HepG2 (cell line): ENCODE data around the gene TTC1. TPM values are rescaled to one million over a fixed set of nuclear protein-coding genes. Genes with fewer than 3 reads are reported as not detected.

Experiments
- ATAC-seq: fragments of 200-7000 bp; cut with Tn5 transposase; 3 replicates; pipeline ENCODE4 v1.9.1; 2020; ENCODE audit warnings: mild to moderate bottlenecking, moderate library complexity
- BruUV-seq: library from RNA; stranded (reverse); fragments of 400-500 nt; replicated peaks from 2 replicates; lab custom pipeline; 2021; lab: Mats Ljungman, UMichigan
- CTCF ChIA-PET: fragments of 300-600 bp; formaldehyde crosslinking; extraction: SDS; loops from one replicate; lab custom pipeline; 2021; ENCODE audit warnings: low total read pairs, inconsistent platforms, low intra/inter-chr PET ratio; lab: Yijun Ruan, JAX
- POLR2A ChIA-PET: fragments of 350-600 bp; sonication (Branson Sonifier 250); formaldehyde crosslinking; loops from one replicate; lab custom pipeline; 2020; ENCODE audit warnings: antibody characterized with exemption, inconsistent platforms; lab: Yijun Ruan, JAX
- DNase-seq: peaks from one replicate; pipeline ENCODE4 v3.0.0-alpha.2; 2015; ENCODE audit warnings: low spot score
- FAIRE-seq: peaks from 3 replicates; lab custom pipeline; 2011; peaks lifted over from hg19 to GRCh38; lab: Jason Lieb, UNC
- H2AFZ ChIP-seq: one replicate; pipeline ENCODE4 v1.6.1; 2011; ENCODE audit warnings: low read length, inconsistent platforms
- H3K27ac ChIP-seq: fragments of 300-600 bp; 3 replicates; pipeline ENCODE4 v1.8.0; 2011; ENCODE audit warnings: mixed run types, mild to moderate bottlenecking, mixed read lengths, low read length, inconsistent platforms; ENCODE audit not compliant: insufficient read depth; ENCODE audit errors: extremely low read length
- H3K27me3 ChIP-seq, 2 experiments: fragments of 200-600 bp in 1 of 2; 2 replicates in 1 of 2; 3 replicates in 1 of 2; pipeline versions ENCODE4 v1.6.0 to v1.8.0; 2011; ENCODE audit warnings: low read length in 2 of 2, mild to moderate bottlenecking in 2 of 2, moderate library complexity in 2 of 2, inconsistent platforms in 1 of 2; ENCODE audit not compliant: insufficient read depth in 2 of 2, control insufficient read depth in 1 of 2
- H3K36me3 ChIP-seq, 2 experiments: fragments of 200-600 bp in 1 of 2; replicated peaks in 1 of 2; 2 replicates in 1 of 2; 3 replicates in 1 of 2; pipeline versions ENCODE4 v1.5.1 to v1.8.0; 2011; ENCODE audit warnings: low read length in 2 of 2, inconsistent platforms in 1 of 2; ENCODE audit not compliant: insufficient read depth in 2 of 2, control insufficient read depth in 1 of 2
- H3K4me1 ChIP-seq: 2 replicates; pipeline ENCODE4 v1.5.1; 2012; ENCODE audit warnings: low read length, inconsistent platforms; ENCODE audit not compliant: insufficient read depth
- H3K4me2 ChIP-seq: 2 replicates; pipeline ENCODE4 v1.6.0; 2011; ENCODE audit warnings: low read depth, low read length, inconsistent platforms
- H3K4me3 ChIP-seq, 3 experiments: fragments of 200-600 bp in 1 of 3; sonication (generic), shearing (Covaris generic) in 1 of 3; replicated peaks in 1 of 3; 2 replicates each; pipeline ENCODE4 v1.5.1; 2011 to 2016; ENCODE audit warnings: low read length in 3 of 3, inconsistent platforms in 2 of 3, low read depth in 2 of 3, mild to moderate bottlenecking in 2 of 3, control low read depth in 1 of 3, mixed read lengths in 1 of 3; ENCODE audit not compliant: insufficient read depth in 1 of 3
- H3K79me2 ChIP-seq: one replicate; pipeline ENCODE4 v1.6.1; 2011; ENCODE audit warnings: low read length, inconsistent platforms; ENCODE audit not compliant: insufficient read depth
- H3K9ac ChIP-seq: 2 replicates; pipeline ENCODE4 v1.6.0; 2011; ENCODE audit warnings: mild to moderate bottlenecking, low read depth, low read length, inconsistent platforms; ENCODE audit not compliant: insufficient read depth
- H3K9me3 ChIP-seq: 2 replicates; pipeline ENCODE4 v1.5.1; 2012; ENCODE audit warnings: mild to moderate bottlenecking, low read length
- H4K20me1 ChIP-seq: 2 replicates; pipeline ENCODE4 v1.6.0; 2011; ENCODE audit warnings: inconsistent platforms, mild to moderate bottlenecking, low read length, moderate library complexity; ENCODE audit not compliant: insufficient read depth
- FOXA1 ChIP-seq, 2 experiments: fragments of 450-650 bp in 1 of 2; sonication (generic) in 1 of 2; formaldehyde crosslinking in 1 of 2; IDR thresholded peaks; 2 replicates each; pipeline versions ENCODE4 v1.4.0 to v1.6.1; 2016 to 2020; ENCODE audit warnings: missing genetic modification reagents in 1 of 2
- HOXA9 ChIP-seq: sonication (generic); formaldehyde crosslinking; IDR thresholded peaks from 2 replicates; pipeline ENCODE4 v1.8.1; 2022; ENCODE audit warnings: missing genetic modification reagents, mild to moderate bottlenecking, moderate library complexity, borderline replicate concordance
- JUN ChIP-seq: sonication (generic); formaldehyde crosslinking; IDR thresholded peaks from 2 replicates; pipeline ENCODE4 v1.4.0; 2020; ENCODE audit warnings: mild to moderate bottlenecking, missing genetic modification reagents
- ZNF7 ChIP-seq: IDR thresholded peaks from 2 replicates; pipeline ENCODE4 v1.6.1; 2016; ENCODE audit warnings: missing biosample characterization, missing genetic modification reagents
- ZNF737 ChIP-seq: sonication (generic); formaldehyde crosslinking; IDR thresholded peaks from 2 replicates; pipeline ENCODE4 v1.5.0; 2020; ENCODE audit warnings: missing genetic modification reagents, mild to moderate bottlenecking, borderline replicate concordance
- ZSCAN20 ChIP-seq: sonication (generic); formaldehyde crosslinking; IDR thresholded peaks from 2 replicates; pipeline ENCODE4 v1.4.0; 2020; ENCODE audit warnings: missing genetic modification reagents, mild to moderate bottlenecking, borderline replicate concordance
- ZSCAN31 ChIP-seq: sonication (generic); formaldehyde crosslinking; IDR thresholded peaks from 2 replicates; pipeline ENCODE4 v1.5.0; 2020; ENCODE audit warnings: low read depth, mild to moderate bottlenecking, missing genetic modification reagents
- WGBS: methylation state at CpG from one replicate; pipeline ENCODE4 v1.1.6; 2017; ENCODE audit warnings: low lambda C conversion rate; 5-methylcytosine and 5-hydroxymethylcytosine counted together
- in situ Hi-C: cut with HindIII; loops from 2 replicates; pipeline ENCODE4 v1.10.0; 2017; ENCODE audit warnings: low pct_unique_long_range_greater_than_20kb; ENCODE audit not compliant: extremely low pct_ligation_motif_present
- intact Hi-C: fragments of 100-400 bp; cut with micrococcal nuclease; formaldehyde crosslinking; loops from one replicate; pipeline ENCODE4 v1.10.0; 2022; ENCODE audit not compliant: unreplicated experiment
- polyA plus RNA-seq, 8 experiments: library from polyadenylated mRNA; depleted of rRNA in 3 of 8; stranded (reverse) in 7 of 8; unstranded in 1 of 8; fragments of >200 nt; fragmentation: Illumina TruSeq in 4 of 8; extraction: Trizol in 4 of 8; gene quantifications; 2 replicates each; pipeline versions ENCODE4 v1.2.1 to v1.2.3, GENCODE V29; 2011 to 2016; ENCODE audit warnings: low read depth in 4 of 8, missing spikeins in 1 of 8, mixed read lengths in 1 of 8; ENCODE audit not compliant: insufficient read depth in 1 of 8
- total RNA-seq, 5 experiments: library from RNA; depleted of rRNA; stranded (reverse); fragments of >200 nt; fragmentation: Illumina TruSeq; extraction: Trizol; gene quantifications; 2 replicates each; pipeline ENCODE4 v1.2.3, GENCODE V29; 2016; ENCODE audit warnings: low read depth in 1 of 5
- TF ChIP-seq, protein P1 (sequence below): sonication (generic); formaldehyde crosslinking; IDR thresholded peaks from 2 replicates; pipeline ENCODE4 v1.8.0; 2022; ENCODE audit warnings: missing genetic modification reagents, mild to moderate bottlenecking, borderline replicate concordance
- TF ChIP-seq, protein P2 (sequence below): sonication (generic); formaldehyde crosslinking; IDR thresholded peaks from 2 replicates; pipeline ENCODE4 v1.5.0; 2020; ENCODE audit warnings: mild to moderate bottlenecking, low read depth, missing genetic modification reagents, borderline replicate concordance
- TF ChIP-seq, protein P3 (sequence below): sonication (generic); formaldehyde crosslinking; IDR thresholded peaks from 2 replicates; pipeline ENCODE4 v1.4.0; 2020; ENCODE audit warnings: mild to moderate bottlenecking, missing genetic modification reagents
- TF ChIP-seq, protein P4 (sequence below): IDR thresholded peaks from 2 replicates; pipeline ENCODE4 v1.6.1; 2012; ENCODE audit warnings: inconsistent platforms
- TF ChIP-seq, protein P5 (sequence below): sonication (generic); formaldehyde crosslinking; IDR thresholded peaks from 2 replicates; pipeline ENCODE4 v1.4.0; 2020; ENCODE audit warnings: missing genetic modification reagents, low read depth, mild to moderate bottlenecking, borderline replicate concordance

The TTC1 gene
- total and polyA plus RNA-seq, 2 of the 13 experiments (the other 11 are each of a cell fraction or from before 2014, with no cell fraction given): 16.1 to 72.1 TPM

DNA sequence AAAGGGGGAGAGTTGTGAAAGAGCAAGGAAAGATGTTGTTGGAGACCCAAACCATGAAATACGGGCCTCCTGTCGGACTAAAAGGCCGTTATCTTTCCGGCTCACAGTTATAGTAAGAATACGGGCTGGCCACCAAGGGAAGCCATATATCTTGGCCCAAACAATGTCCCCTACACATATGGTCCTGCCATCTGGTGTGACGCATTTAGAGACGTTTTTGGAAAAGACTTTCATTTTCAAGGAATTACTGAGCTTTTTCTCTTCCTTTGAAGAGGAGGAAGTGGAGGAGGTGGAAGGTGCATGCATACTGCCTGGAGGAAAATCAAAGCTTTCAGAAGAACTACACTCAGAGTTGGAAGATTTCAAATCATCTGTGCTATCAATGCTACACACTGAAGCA, 83.6 kb downstream of the TTC1 start:
- FAIRE-seq (no peak), DNase-seq (no peak), ATAC-seq (no peak)
- 97% methylated on average over 7 of the region's 7 CpGs for WGBS
- CTCF ChIA-PET: no interaction called here
- H3K4me1 ChIP-seq: no peaks in the 10 kb centered on the region
- no peaks in the 10 kb centered on the region for H3K9me3 ChIP-seq
- BruUV-seq: no TSS peak
- H4K20me1 ChIP-seq: no peaks in the 10 kb centered on the region
- H3K79me2 ChIP-seq: no peaks in the 10 kb centered on the region
- no peak overlapping the region for H3K4me3 ChIP-seq
- H3K27me3 ChIP-seq: no peaks in the 10 kb centered on the region
- in situ Hi-C loops: no loop called here
- H3K4me2 ChIP-seq: no peak overlapping the region
- TF ChIP-seq, protein P1, sequence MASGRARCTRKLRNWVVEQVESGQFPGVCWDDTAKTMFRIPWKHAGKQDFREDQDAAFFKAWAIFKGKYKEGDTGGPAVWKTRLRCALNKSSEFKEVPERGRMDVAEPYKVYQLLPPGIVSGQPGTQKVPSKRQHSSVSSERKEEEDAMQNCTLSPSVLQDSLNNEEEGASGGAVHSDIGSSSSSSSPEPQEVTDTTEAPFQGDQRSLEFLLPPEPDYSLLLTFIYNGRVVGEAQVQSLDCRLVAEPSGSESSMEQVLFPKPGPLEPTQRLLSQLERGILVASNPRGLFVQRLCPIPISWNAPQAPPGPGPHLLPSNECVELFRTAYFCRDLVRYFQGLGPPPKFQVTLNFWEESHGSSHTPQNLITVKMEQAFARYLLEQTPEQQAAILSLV (CRISPR knock-in tag): no peak
- TF ChIP-seq FOXA1 (IDR thresholded peaks at IDR 0.05): no peak
- TF ChIP-seq FOXA1 (CRISPR knock-in tag; IDR thresholded peaks at IDR 0.05): no peak
- no peak for TF ChIP-seq ZNF737
- H3K27ac ChIP-seq: no peak overlapping the region
- POLR2A ChIA-PET: no interaction called here
- H3K36me3 ChIP-seq: peaks cover 5 to 25% of the 10 kb centered on the region in 2 experiments; a peak in 4 of 5 replicates
- no peak overlapping the region for H3K9ac ChIP-seq
- intact Hi-C loops: no loop called here
- no peak overlapping the region for H2AFZ ChIP-seq

DNA sequence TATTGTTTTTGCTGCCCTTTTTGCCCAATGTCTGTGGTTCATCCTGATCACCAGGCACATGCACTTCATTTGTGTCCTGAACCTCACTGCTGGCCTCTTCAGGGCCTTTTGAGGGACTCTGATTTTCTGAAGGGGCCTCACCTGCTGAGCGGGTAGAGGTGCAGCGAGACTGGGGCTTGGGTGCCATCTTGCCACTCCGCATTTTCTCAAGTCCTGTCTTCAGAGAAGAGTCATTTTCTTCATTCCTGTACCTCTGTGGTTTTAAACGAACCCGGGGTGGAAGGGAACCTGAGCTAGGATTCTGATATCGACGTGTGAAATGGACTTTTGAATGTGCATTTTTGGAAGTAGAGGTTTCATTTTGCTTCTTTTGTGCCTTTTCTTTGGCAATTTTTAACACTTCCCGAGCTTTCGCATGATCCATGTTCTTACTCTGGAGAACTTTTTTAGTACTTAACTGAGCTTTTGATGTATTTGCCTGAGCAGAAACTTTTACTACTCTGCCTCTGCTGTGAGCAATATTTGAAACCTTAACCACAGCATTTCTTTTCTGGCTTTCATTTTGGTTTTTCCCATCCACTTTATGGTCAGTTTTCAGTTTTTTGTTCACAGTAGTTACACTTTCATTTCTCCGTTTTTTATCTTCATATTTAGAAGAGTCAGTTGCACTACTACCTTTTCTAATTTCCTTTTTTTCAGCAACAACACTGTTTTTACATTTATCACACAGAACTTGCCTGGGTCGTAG, 84.2 kb downstream of the TTC1 start:
- Histone ChIP-seq H3K4me1 (no peaks in the 10 kb centered on the region), H3K79me2 (no peaks in the 10 kb centered on the region), H3K4me2 (no peak overlapping the region), H3K9me3 (no peaks in the 10 kb centered on the region), H4K20me1 (no peaks in the 10 kb centered on the region), H2AFZ (no peak overlapping the region), H3K4me3 (no peak overlapping the region), H3K27ac (no peak overlapping the region), H3K9ac (no peak overlapping the region), H3K27me3 (no peaks in the 10 kb centered on the region), H3K36me3 (peaks cover 5 to 25% of the 10 kb centered on the region in 2 experiments; a peak in 4 of 5 replicates)
- ChIA-PET POLR2A (no interaction called here), CTCF (no interaction called here)
- WGBS: 96% methylated on average over 11 of the region's 11 CpGs
- in situ Hi-C loops (no loop called here), intact Hi-C loops (no loop called here)
- ATAC-seq: no peak
- FAIRE-seq: no peak
- no peak for DNase-seq
- TSS peak; percentile 33 for BruUV-seq
- TF ChIP-seq ZNF7: no peak
- TF ChIP-seq HOXA9 (CRISPR knock-in tag): no peak
- TF ChIP-seq, protein P2, sequence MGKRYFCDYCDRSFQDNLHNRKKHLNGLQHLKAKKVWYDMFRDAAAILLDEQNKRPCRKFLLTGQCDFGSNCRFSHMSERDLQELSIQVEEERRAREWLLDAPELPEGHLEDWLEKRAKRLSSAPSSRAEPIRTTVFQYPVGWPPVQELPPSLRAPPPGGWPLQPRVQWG (CRISPR knock-in tag): no peak
- TF ChIP-seq, protein P3, sequence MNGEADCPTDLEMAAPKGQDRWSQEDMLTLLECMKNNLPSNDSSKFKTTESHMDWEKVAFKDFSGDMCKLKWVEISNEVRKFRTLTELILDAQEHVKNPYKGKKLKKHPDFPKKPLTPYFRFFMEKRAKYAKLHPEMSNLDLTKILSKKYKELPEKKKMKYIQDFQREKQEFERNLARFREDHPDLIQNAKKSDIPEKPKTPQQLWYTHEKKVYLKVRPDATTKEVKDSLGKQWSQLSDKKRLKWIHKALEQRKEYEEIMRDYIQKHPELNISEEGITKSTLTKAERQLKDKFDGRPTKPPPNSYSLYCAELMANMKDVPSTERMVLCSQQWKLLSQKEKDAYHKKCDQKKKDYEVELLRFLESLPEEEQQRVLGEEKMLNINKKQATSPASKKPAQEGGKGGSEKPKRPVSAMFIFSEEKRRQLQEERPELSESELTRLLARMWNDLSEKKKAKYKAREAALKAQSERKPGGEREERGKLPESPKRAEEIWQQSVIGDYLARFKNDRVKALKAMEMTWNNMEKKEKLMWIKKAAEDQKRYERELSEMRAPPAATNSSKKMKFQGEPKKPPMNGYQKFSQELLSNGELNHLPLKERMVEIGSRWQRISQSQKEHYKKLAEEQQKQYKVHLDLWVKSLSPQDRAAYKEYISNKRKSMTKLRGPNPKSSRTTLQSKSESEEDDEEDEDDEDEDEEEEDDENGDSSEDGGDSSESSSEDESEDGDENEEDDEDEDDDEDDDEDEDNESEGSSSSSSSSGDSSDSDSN (CRISPR knock-in tag): no peak
- TF ChIP-seq, protein P4, sequence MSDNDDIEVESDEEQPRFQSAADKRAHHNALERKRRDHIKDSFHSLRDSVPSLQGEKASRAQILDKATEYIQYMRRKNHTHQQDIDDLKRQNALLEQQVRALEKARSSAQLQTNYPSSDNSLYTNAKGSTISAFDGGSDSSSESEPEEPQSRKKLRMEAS: no peak
- TF ChIP-seq ZSCAN31 (CRISPR knock-in tag): no peak
- TF ChIP-seq, protein P5, sequence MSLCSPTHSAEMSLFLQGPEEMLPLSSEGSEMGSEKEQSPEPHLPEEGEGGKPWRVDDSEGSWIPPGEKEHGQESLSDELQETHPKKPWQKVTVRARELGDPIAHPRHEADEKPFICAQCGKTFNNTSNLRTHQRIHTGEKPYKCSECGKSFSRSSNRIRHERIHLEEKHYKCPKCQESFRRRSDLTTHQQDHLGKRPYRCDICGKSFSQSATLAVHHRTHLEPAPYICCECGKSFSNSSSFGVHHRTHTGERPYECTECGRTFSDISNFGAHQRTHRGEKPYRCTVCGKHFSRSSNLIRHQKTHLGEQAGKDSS (CRISPR knock-in tag): no peak
- no peak for TF ChIP-seq ZSCAN20 (CRISPR knock-in tag)
- TF ChIP-seq JUN (CRISPR knock-in tag): no peak
